Measurements from ENCODE around the gene DSG4. TPM values are rescaled to one million over a fixed set of nuclear protein-coding genes. Genes with fewer than 3 reads are reported as not detected.

DSG4 gene
- total RNA-seq, 1 donor from 2014 or later: not detected

- Histone ChIP-seq H3K27ac (no peak overlapping the region), H3K36me3 (no peaks in the 10 kb centered on the region), H3K4me3 (no peak overlapping the region), H3K4me1 (no peaks in the 10 kb centered on the region), H3K9me3 (no peaks in the 10 kb centered on the region), H3K27me3 (no peaks in the 10 kb centered on the region)
- intact Hi-C loops (cut with DNase I): no loop called here
- DNase-seq (ENCODE audit: extremely low spot score in 2 of 2): no peak
- no peak for TF ChIP-seq POLR2AphosphoS5 (IDR thresholded peaks at IDR 0.05; ENCODE audit: insufficient read depth in 1 of 2, low read depth in 1 of 2)
- no peak for TF ChIP-seq POLR2A (IDR thresholded peaks at IDR 0.05)
- TF ChIP-seq CTCF (IDR thresholded peaks at IDR 0.05): no peak
Measured at GRCh38 chr18:31380912-31381311, 4.3 kb downstream of the DSG4 start.

GRCh38 chr18:31382107-31382506 lies 5.5 kb downstream of the DSG4 start:
- Histone ChIP-seq H3K36me3 (no peaks in the 10 kb centered on the region), H3K4me3 (no peak overlapping the region), H3K27me3 (no peaks in the 10 kb centered on the region), H3K4me1 (no peaks in the 10 kb centered on the region), H3K9me3 (no peaks in the 10 kb centered on the region), H3K27ac (no peak overlapping the region)
- DNase-seq (ENCODE audit: extremely low spot score in 2 of 2): no peak
- TF ChIP-seq POLR2AphosphoS5 (IDR thresholded peaks at IDR 0.05; ENCODE audit: insufficient read depth in 1 of 2, low read depth in 1 of 2) (no peak), CTCF (IDR thresholded peaks at IDR 0.05) (no peak), POLR2A (IDR thresholded peaks at IDR 0.05) (no peak)
- intact Hi-C loops (cut with DNase I): no loop called here

GRCh38 chr18:31386741-31387140 lies 10.2 kb downstream of the DSG4 start:
- intact Hi-C loops (cut with DNase I): no loop called here
- Histone ChIP-seq H3K27ac (no peak overlapping the region), H3K27me3 (no peaks in the 10 kb centered on the region), H3K4me3 (no peak overlapping the region), H3K36me3 (no peaks in the 10 kb centered on the region), H3K9me3 (no peaks in the 10 kb centered on the region), H3K4me1 (no peaks in the 10 kb centered on the region)
- DNase-seq (ENCODE audit: extremely low spot score in 2 of 2): no peak
- TF ChIP-seq CTCF (IDR thresholded peaks at IDR 0.05) (no peak), POLR2A (IDR thresholded peaks at IDR 0.05) (no peak), POLR2AphosphoS5 (IDR thresholded peaks at IDR 0.05; ENCODE audit: insufficient read depth in 1 of 2, low read depth in 1 of 2) (no peak)

- H3K4me3 ChIP-seq: no peak overlapping the region
- no peak for DNase-seq (ENCODE audit: extremely low spot score in 2 of 2)
- intact Hi-C loops (cut with DNase I): no loop called here
Measured at GRCh38 chr18:31393286-31393685, 16.7 kb downstream of the DSG4 start.

More at GRCh38 chr18:31393286-31393685, 16.7 kb downstream of the DSG4 start:
- no peak overlapping the region for H3K27ac ChIP-seq
- H3K36me3 ChIP-seq: no peaks in the 10 kb centered on the region
- TF ChIP-seq POLR2AphosphoS5 (IDR thresholded peaks at IDR 0.05; ENCODE audit: insufficient read depth in 1 of 2, low read depth in 1 of 2) (no peak), POLR2A (IDR thresholded peaks at IDR 0.05) (no peak), CTCF (IDR thresholded peaks at IDR 0.05) (no peak)
- no peaks in the 10 kb centered on the region for H3K4me1 ChIP-seq
- H3K27me3 ChIP-seq: no peaks in the 10 kb centered on the region
- H3K9me3 ChIP-seq: no peaks in the 10 kb centered on the region
